Endothelial cell of umbilical vein (primary cell): ENCODE results near the gene RIC8B. TPM values are rescaled to one million over a fixed set of nuclear protein-coding genes. Genes with fewer than 3 reads are reported as not detected.

ENCODE experiments used
- BruUV-seq: library from RNA; stranded (reverse); fragments of 400-500 nt; replicated peaks from 2 replicates; lab custom pipeline; 2021; lab: Mats Ljungman, UMichigan
- CTCF ChIA-PET: fragments of 300-600, 350-600 bp; sonication (Branson Sonifier 250); formaldehyde crosslinking; loops from one replicate; lab custom pipeline; 2021; ENCODE audit warnings: antibody characterized with exemption, inconsistent platforms; lab: Charles Lee
- POLR2A ChIA-PET: fragments of 300-600, 350-600 bp; sonication (Branson Sonifier 250); formaldehyde crosslinking; loops from one replicate; lab custom pipeline; 2021; ENCODE audit warnings: antibody characterized with exemption, inconsistent platforms; lab: Charles Lee
- DNase-seq: peaks from one replicate; pipeline ENCODE4 v3.0.0-alpha.2; 2011; ENCODE audit warnings: low read depth, low spot score
- FAIRE-seq: peaks from 2 replicates; lab custom pipeline; 2011; peaks lifted over from hg19 to GRCh38; lab: Jason Lieb, UNC
- H2AFZ ChIP-seq: 2 replicates; pipeline ENCODE4 v1.6.0; 2012; ENCODE audit warnings: low read depth, low read length, control low read depth, inconsistent platforms
- H3K27ac ChIP-seq: 2 replicates; pipeline ENCODE4 v1.5.1; 2011; ENCODE audit warnings: low read depth, mild to moderate bottlenecking, control low read depth, low read length, moderate library complexity; ENCODE audit not compliant: insufficient read depth
- H3K27me3 ChIP-seq, 2 experiments: 2 replicates each; pipeline versions ENCODE4 v1.6.0 to v1.6.1; 2011; ENCODE audit warnings: low read length in 2 of 2, mixed read lengths in 1 of 2; ENCODE audit not compliant: control insufficient read depth in 2 of 2, insufficient read depth in 2 of 2
- H3K36me3 ChIP-seq, 2 experiments: 2 replicates in 1 of 2; 3 replicates in 1 of 2; pipeline ENCODE4 v1.5.1; 2011; ENCODE audit warnings: low read length in 2 of 2, mild to moderate bottlenecking in 1 of 2, moderate library complexity in 1 of 2; ENCODE audit not compliant: control insufficient read depth in 2 of 2, insufficient read depth in 2 of 2; ENCODE audit errors: extremely low read depth in 1 of 2
- H3K4me1 ChIP-seq: 3 replicates; pipeline ENCODE4 v1.5.1; 2011; ENCODE audit warnings: mild to moderate bottlenecking, low read length; ENCODE audit not compliant: control insufficient read depth, insufficient read depth; ENCODE audit errors: extremely low read depth
- H3K4me2 ChIP-seq: 2 replicates; pipeline ENCODE4 v1.6.1; 2011; ENCODE audit warnings: low read length, control low read depth, mixed read lengths; ENCODE audit not compliant: insufficient read depth
- H3K4me3 ChIP-seq, 3 experiments: fragments of 200-600 bp in 1 of 3; sonication (generic), shearing (Covaris generic) in 1 of 3; replicated peaks in 1 of 3; 2 replicates each; pipeline ENCODE4 v1.5.1; 2011 to 2016; ENCODE audit warnings: control low read depth in 3 of 3, low read length in 3 of 3, mild to moderate bottlenecking in 2 of 3, inconsistent platforms in 1 of 3, low read depth in 1 of 3, moderate library complexity in 1 of 3; ENCODE audit not compliant: insufficient read depth in 1 of 3
- H3K79me2 ChIP-seq: 2 replicates; pipeline ENCODE4 v1.6.0; 2012; ENCODE audit warnings: low read length, inconsistent platforms; ENCODE audit not compliant: control insufficient read depth, insufficient read depth
- H3K9ac ChIP-seq: replicated peaks from 2 replicates; pipeline ENCODE3; 2011; ENCODE audit warnings: low read length, control low read depth; ENCODE audit not compliant: insufficient read depth; ENCODE audit errors: extremely low read depth
- H3K9me1 ChIP-seq: replicated peaks from 3 replicates; pipeline ENCODE4 v1.6.0; 2011; ENCODE audit warnings: mild to moderate bottlenecking, low read length; ENCODE audit not compliant: control insufficient read depth, insufficient read depth; ENCODE audit errors: extremely low read depth
- H3K9me3 ChIP-seq: replicated peaks from 2 replicates; pipeline ENCODE4 v1.5.1; 2012; ENCODE audit warnings: low read length, inconsistent platforms; ENCODE audit not compliant: control insufficient read depth, insufficient read depth
- H4K20me1 ChIP-seq: replicated peaks from 2 replicates; pipeline ENCODE3; 2011; ENCODE audit warnings: mild to moderate bottlenecking, low read length; ENCODE audit not compliant: control insufficient read depth, insufficient read depth; ENCODE audit errors: extremely low read depth
- EZH2 ChIP-seq: IDR thresholded peaks from 2 replicates; pipeline ENCODE4 v1.6.1; 2012; ENCODE audit warnings: borderline replicate concordance, low read depth, mild to moderate bottlenecking, moderate library complexity, low read length, inconsistent platforms; ENCODE audit not compliant: severe bottlenecking
- FOS ChIP-seq: IDR thresholded peaks from 2 replicates; pipeline ENCODE4 v1.6.1; 2011; ENCODE audit warnings: mild to moderate bottlenecking, low read length, moderate library complexity, borderline replicate concordance; ENCODE audit not compliant: insufficient read depth
- GATA2 ChIP-seq: IDR thresholded peaks from 2 replicates; pipeline ENCODE4 v1.7.0; 2011; ENCODE audit warnings: low read depth, mild to moderate bottlenecking, moderate library complexity, mixed read lengths, low read length; ENCODE audit not compliant: insufficient read length, insufficient read depth
- JUN ChIP-seq: IDR thresholded peaks from 2 replicates; pipeline ENCODE4 v1.6.1; 2011; ENCODE audit warnings: borderline replicate concordance, low read depth; ENCODE audit not compliant: insufficient read length, insufficient read depth
- MYC ChIP-seq: IDR thresholded peaks from one replicate; pipeline ENCODE4 v1.6.1; 2011; ENCODE audit warnings: mild to moderate bottlenecking, low read depth, low read length
- POLR2A ChIP-seq: IDR thresholded peaks from 2 replicates; pipeline ENCODE4 v1.6.1; 2012; ENCODE audit warnings: low read depth, mild to moderate bottlenecking, control low read depth, low read length
- POLR2AphosphoS5 ChIP-seq: IDR thresholded peaks from 2 replicates; pipeline ENCODE4 v1.6.1; 2012; ENCODE audit warnings: low read depth, mild to moderate bottlenecking, control low read depth, low read length, moderate library complexity; ENCODE audit not compliant: insufficient read depth
- dilution Hi-C: fragments of 300-500 bp; cut with MboI; formaldehyde crosslinking; loops from one replicate; pipeline ENCODE4 v1.15.0; 2019; ENCODE audit warnings: low sequenced_read_pairs; ENCODE audit not compliant: extremely low pct_ligation_motif_present
- intact Hi-C: fragments of 100-400 bp; cut with micrococcal nuclease; formaldehyde crosslinking; loops from one replicate; pipeline ENCODE4 v1.10.0; 2022
- polyA plus RNA-seq, 4 experiments: library from polyadenylated mRNA; depleted of rRNA in 3 of 4; stranded (reverse) in 3 of 4; unstranded in 1 of 4; fragments of >200 nt; gene quantifications; 2 replicates each; pipeline versions ENCODE4 v1.2.1 to v1.2.3, GENCODE V29; 2011 to 2012; ENCODE audit warnings: missing spikeins in 1 of 4
- total RNA-seq: library from RNA; stranded (reverse); gene quantifications from 2 replicates; pipeline ENCODE4 v1.2.3, GENCODE V29; 2021
- TF ChIP-seq, protein P1 (sequence below): IDR thresholded peaks from 2 replicates; pipeline ENCODE4 v1.6.1; 2011; ENCODE audit not compliant: insufficient read depth, insufficient read length
- TF ChIP-seq, protein P2 (sequence below), 2 donors: IDR thresholded peaks; 1 replicate in 1 of 2; 2 replicates in 1 of 2; pipeline ENCODE4 v1.5.1; 2011; ENCODE audit warnings: low read length in 2 of 2, mild to moderate bottlenecking in 2 of 2, moderate library complexity in 2 of 2, control low read depth in 1 of 2, inconsistent platforms in 1 of 2, low read depth in 1 of 2; ENCODE audit not compliant: insufficient read depth in 1 of 2; ENCODE audit errors: extremely low read depth in 1 of 2

The RIC8B gene
- total and polyA plus RNA-seq, 2 donors (not counting 3 experiments of a cell fraction or from before 2014, with no cell fraction given) = 4.1 to 13.7 TPM

DNA sequence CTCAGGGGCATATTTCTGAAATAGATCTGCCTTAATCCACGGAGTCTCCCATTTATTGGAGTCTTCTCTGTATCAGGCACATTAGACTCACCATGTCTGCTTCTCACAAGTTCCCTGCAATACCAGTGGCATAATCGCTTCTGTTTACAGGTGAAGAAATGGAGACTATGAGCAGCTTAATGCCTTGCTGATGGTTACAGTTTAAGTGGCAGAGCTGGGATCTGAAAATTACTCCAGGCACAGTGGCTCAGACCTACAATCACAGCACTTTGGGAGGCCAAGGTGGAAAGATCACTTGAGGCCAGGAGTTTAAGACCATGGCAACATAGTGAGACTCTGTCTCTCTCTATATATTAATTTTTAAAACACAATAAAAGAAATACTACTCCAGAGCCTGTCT is 7.3 kb upstream of the RIC8B start:
- H2AFZ ChIP-seq = no peak overlapping the region
- no peaks in the 10 kb centered on the region for H3K9me1 ChIP-seq
- POLR2A ChIA-PET = interaction anchor here (0.6 to 0.7 kb wide), 2 partner anchors 78 to 273 kb away, joined by 3 to 4 read pairs; no protein-coding TSS in a partner anchor
- FAIRE-seq = no peak
- no peak for DNase-seq
- H3K9me3 ChIP-seq = no peaks in the 10 kb centered on the region
- no peak overlapping the region for H3K4me3 ChIP-seq
- H3K4me2 ChIP-seq = no peak overlapping the region
- CTCF ChIA-PET = interaction anchor here (0.7 to 1.3 kb wide), 4 partner anchors 10 to 188 kb away, joined by 3 to 11 read pairs (median 4); partner anchors contain the start of gene TMEM263
- H4K20me1 ChIP-seq = no peaks in the 10 kb centered on the region
- H3K9ac ChIP-seq = no peak overlapping the region
- BruUV-seq = no TSS peak
- no peaks in the 10 kb centered on the region for H3K79me2 ChIP-seq
- TF ChIP-seq FOS (no peak), EZH2 (no peak), POLR2A (no peak), POLR2AphosphoS5 (no peak), MYC (no peak), JUN (no peak), GATA2 (no peak)
- TF ChIP-seq, protein P1, sequence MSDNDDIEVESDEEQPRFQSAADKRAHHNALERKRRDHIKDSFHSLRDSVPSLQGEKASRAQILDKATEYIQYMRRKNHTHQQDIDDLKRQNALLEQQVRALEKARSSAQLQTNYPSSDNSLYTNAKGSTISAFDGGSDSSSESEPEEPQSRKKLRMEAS = no peak
- TF ChIP-seq, protein P2, sequence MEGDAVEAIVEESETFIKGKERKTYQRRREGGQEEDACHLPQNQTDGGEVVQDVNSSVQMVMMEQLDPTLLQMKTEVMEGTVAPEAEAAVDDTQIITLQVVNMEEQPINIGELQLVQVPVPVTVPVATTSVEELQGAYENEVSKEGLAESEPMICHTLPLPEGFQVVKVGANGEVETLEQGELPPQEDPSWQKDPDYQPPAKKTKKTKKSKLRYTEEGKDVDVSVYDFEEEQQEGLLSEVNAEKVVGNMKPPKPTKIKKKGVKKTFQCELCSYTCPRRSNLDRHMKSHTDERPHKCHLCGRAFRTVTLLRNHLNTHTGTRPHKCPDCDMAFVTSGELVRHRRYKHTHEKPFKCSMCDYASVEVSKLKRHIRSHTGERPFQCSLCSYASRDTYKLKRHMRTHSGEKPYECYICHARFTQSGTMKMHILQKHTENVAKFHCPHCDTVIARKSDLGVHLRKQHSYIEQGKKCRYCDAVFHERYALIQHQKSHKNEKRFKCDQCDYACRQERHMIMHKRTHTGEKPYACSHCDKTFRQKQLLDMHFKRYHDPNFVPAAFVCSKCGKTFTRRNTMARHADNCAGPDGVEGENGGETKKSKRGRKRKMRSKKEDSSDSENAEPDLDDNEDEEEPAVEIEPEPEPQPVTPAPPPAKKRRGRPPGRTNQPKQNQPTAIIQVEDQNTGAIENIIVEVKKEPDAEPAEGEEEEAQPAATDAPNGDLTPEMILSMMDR (IDR thresholded peaks at IDR 0.05; ENCODE audit: extremely low read depth in 1 of 2, insufficient read depth in 1 of 2, low read depth in 1 of 2, low read length in 2 of 2) = no peak
- H3K27me3 ChIP-seq = peaks cover 3 to 8% of the 10 kb centered on the region in 2 experiments
- dilution Hi-C loops = no loop called here
- no peak overlapping the region for H3K27ac ChIP-seq
- intact Hi-C loops = no loop called here
- peaks cover 4% of the 10 kb centered on the region for H3K4me1 ChIP-seq
- H3K36me3 ChIP-seq = no peaks in the 10 kb centered on the region
